Middle frontal gyrus (tissue), 1 donor: ENCODE data around the gene C1orf159.
A peak's percentile ranks its signal among the peaks of the same experiment; 100 is the strongest.

Experiments
- DNase-seq: peaks from one replicate; pipeline ENCODE4 v3.0.0-alpha.2; 2015; ENCODE audit warnings: low spot score; ENCODE audit errors: extremely low spot score

The C1orf159 gene

GRCh38 chr1:1040004-1040991 is 75.6 kb downstream of the C1orf159 start:
- peak; percentile 28 for DNase-seq

- no peak for DNase-seq
These were observed 76.6 kb downstream of the C1orf159 start for GRCh38 chr1:1039145-1039910.

- no peak for DNase-seq
These were observed 77.2 kb downstream of the C1orf159 start for GRCh38 chr1:1038694-1039093.

DNA sequence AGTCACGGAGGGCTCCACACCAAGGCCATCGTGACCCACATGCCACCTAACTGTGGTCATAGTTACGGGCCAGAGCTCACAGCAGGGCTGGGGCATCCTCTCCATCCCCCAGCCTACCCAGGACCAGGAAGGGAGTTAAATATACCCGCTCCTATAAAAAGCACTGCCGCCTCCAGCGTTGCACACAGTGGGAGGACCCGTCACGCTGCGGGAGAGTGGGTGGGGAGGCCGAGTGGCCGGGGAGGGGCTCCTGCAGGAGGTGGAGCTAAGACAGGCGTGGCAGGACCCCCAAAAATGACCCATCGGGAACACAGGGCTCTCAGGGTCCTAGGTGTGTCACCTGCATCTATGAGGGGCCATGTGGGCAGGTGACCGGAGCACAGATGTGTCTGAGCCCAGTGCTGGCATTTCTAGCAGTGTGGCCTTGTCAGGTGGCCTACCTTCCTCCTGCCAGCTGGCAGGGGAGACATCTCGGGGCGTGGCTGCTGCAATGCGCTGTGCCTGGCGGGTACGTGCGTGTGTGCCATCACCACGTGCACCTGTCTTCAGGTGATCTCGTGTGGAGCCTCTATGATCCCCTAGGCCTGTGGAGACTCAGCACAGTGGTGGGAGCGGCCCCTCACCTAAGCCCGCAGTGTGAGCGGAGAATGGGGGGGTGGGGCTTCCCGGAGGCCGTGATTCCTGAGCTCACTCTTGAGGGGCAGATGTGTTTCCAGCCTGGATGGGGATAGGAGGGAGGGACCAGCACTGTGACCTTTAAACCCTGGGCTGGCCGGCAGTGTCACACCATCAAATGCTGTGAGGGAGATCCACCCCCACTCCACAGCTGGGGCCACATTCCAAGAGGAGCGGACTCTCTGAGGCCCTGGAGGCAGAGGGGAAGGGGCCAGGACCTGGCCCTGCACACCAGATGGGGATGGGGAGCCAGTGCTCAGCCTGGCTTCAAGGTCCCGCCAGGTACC is 78.2 kb downstream of the C1orf159 start:
- DNase-seq: no peak

DNA sequence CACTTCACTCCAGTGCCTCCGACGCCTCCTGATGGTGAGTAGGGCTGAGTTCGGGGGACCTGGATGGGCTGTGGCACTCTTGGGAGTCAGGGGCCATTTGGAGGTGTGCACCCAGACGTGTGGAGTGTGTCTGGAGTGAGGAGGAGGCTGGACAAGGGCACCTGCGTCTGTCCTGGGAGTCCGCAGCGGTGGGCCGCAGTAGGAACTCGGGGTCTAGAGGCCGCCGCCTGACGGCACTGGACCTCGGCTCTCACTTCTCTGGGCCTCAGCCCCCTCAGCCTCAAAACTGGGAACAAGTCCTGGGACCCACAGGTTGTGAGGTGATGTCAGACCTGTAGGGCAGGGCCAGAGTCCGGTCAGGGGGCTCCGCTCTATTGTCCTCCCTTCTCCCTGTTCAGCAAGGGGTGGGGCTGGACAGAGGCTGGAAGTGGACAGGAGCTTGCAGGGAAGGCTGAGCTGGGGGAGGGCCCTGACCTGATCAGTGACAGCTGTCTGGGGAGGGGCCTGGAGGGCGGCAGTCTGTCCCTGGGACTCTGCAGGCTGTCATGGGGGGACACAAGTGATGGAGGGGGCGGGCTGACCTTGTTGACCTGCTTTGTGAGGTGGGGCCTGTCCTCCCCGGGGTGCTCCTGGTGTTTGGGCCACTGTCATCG is 80.5 kb downstream of the C1orf159 start:
- DNase-seq: no peak

DNA sequence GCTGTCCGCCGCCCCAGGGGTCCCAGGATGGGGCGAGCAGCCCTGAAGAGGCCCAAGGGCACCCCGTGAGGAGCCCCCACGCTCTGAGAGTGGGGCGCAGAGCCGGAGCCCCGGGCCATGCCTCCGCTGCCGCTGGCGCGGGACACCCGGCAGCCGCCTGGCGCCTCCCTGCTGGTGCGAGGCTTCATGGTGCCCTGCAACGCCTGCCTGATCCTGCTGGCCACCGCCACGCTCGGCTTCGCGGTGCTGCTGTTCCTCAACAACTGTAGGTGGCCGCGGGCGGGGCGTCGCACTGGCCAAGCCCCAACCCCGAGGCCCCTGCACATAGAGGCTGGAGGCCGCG is 81.5 kb downstream of the C1orf159 start:
- no peak for DNase-seq

- DNase-seq: no peak
These were observed 82.0 kb downstream of the C1orf159 start for GRCh38 chr1:1033731-1034438.

GRCh38 chr1:1033009-1033587 is 82.8 kb downstream of the C1orf159 start:
- peak; percentile 83 for DNase-seq

DNA sequence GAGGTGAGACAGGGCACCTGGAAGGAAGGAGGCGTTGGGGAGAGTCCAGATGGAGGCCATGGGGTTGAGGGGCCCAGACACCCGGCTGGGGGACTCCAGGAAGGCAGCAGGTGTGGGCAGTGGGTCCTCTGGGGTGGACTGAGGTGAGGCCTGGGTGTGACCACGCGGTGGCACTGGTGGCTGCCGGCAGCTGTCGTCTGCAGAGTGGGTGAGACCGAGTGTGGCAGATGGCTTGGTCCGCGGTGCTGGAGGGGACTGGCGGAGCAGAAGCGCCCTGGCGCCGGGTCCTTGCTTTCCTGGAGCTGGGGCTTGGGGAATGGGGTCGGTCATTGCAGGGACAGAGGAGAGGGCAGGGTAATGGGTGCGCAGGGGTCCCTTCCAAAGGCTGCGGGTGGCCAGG is 83.5 kb downstream of the C1orf159 start:
- DNase-seq: no peak
